Esophagus muscularis mucosa (tissue), 4 donors: ENCODE measurements around the gene KIAA0040. TPM values are rescaled to one million over a fixed set of nuclear protein-coding genes. Genes with fewer than 3 reads are reported as not detected.

ENCODE experiments used
- DNase-seq: peaks from one replicate; pipeline ENCODE4 v3.0.0-alpha.2; 2017; ENCODE audit errors: extremely low spot score
- H3K27ac ChIP-seq, 4 donors: fragments of 200-600 bp; sonication (generic); replicated peaks in 1 of 4; 1 replicate in 3 of 4; 2 replicates in 1 of 4; pipeline ENCODE4 v1.5.1; 2016 to 2019; ENCODE audit warnings: mild to moderate bottlenecking in 1 of 4
- H3K27me3 ChIP-seq, 4 donors: fragments of 200-600 bp; sonication (generic); one replicate each; pipeline versions ENCODE4 v1.5.1 to v1.6.0; 2016 to 2019
- H3K36me3 ChIP-seq, 4 donors: fragments of 200-600 bp; sonication (generic); one replicate each; pipeline ENCODE4 v1.5.1; 2016 to 2019
- H3K4me1 ChIP-seq, 4 donors: fragments of 200-600 bp; sonication (generic); one replicate each; pipeline ENCODE4 v1.5.1; 2016 to 2019
- H3K4me3 ChIP-seq, 4 donors: fragments of 200-600 bp; sonication (generic); 1 replicate in 2 of 4; 2 replicates in 2 of 4; pipeline ENCODE4 v1.5.1; 2016 to 2019; ENCODE audit warnings: mild to moderate bottlenecking in 4 of 4, moderate library complexity in 1 of 4
- H3K9me3 ChIP-seq, 4 donors: fragments of 200-600 bp; sonication (generic); 1 replicate in 3 of 4; 2 replicates in 1 of 4; pipeline ENCODE4 v1.5.1; 2016 to 2019
- CTCF ChIP-seq, 3 experiments: fragments of 200-600 bp in 2 of 3; fragments of 450-650 bp in 1 of 3; sonication (generic) in 2 of 3; IDR thresholded peaks; one replicate each; pipeline ENCODE4 v1.5.1; 2017 to 2019; ENCODE audit warnings: antibody characterized with exemption in 3 of 3, mild to moderate bottlenecking in 2 of 3, moderate library complexity in 1 of 3
- EP300 ChIP-seq: sonication (generic); formaldehyde crosslinking; IDR thresholded peaks from one replicate; pipeline ENCODE4 v1.6.1; 2017; ENCODE audit warnings: antibody characterized with exemption
- POLR2A ChIP-seq: fragments of 450-650 bp; IDR thresholded peaks from one replicate; pipeline ENCODE4 v1.6.1; 2017; ENCODE audit warnings: antibody characterized with exemption, moderate library complexity, mild to moderate bottlenecking, low read depth
- POLR2AphosphoS5 ChIP-seq, 2 donors: sonication (generic); formaldehyde crosslinking; IDR thresholded peaks; one replicate each; pipeline ENCODE4 v1.6.1; 2017; ENCODE audit warnings: antibody characterized with exemption in 2 of 2
- WGBS: methylation state at CpG from one replicate; pipeline ENCODE4 v1.1.5; 2018; 5-methylcytosine and 5-hydroxymethylcytosine counted together
- intact Hi-C: fragments of 100-400 bp; cut with DNase I; formaldehyde crosslinking; loops from one replicate; pipeline ENCODE4 v1.15.1; 2023
- total RNA-seq, 4 donors: library from RNA; depleted of rRNA; stranded (reverse); fragments of >200 nt; gene quantifications; one replicate each; pipeline versions ENCODE4 v1.1.0 to v1.2.1, GENCODE V29; 2016

Gene KIAA0040
- total RNA-seq, 4 donors from 2014 or later = 37.0 to 109 (median 45.1) TPM

DNA sequence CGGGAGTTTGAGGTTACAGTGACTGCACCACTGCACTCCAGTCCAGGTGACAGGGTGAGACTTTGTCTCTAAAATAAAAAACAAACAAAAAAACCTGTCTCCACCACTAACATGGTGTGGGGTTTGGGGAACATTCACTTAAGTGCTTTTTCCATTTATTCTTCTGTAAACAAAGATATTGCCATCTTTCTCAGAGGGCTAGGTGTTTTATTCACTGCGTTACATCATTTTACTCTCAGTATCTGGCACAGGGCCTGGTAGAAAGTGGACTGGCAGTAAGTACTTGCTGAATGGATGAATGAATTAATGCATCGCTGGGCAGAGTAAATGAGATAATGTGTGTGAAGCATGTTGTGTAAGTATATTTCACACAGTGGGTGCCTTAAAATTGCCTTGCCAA, 20.1 kb downstream of the KIAA0040 start:
- Histone ChIP-seq H3K4me3 (no peak overlapping the region), H3K4me1 (peaks cover 7 to 20% (median 11%) of the 10 kb centered on the region in 4 donors), H3K27ac (no peak overlapping the region), H3K9me3 (no peaks in the 10 kb centered on the region), H3K27me3 (no peaks in the 10 kb centered on the region), H3K36me3 (peaks cover 0 to 45% (median 21%) of the 10 kb centered on the region in 4 donors)
- intact Hi-C loops = no loop called here
- no peak for DNase-seq
- 92% methylated on average over 3 of the region's 3 CpGs for WGBS
- TF ChIP-seq POLR2A = no peak
- TF ChIP-seq POLR2AphosphoS5 (IDR thresholded peaks at IDR 0.05) = no peak
- TF ChIP-seq CTCF (IDR thresholded peaks at IDR 0.05) = no peak
- no peak for TF ChIP-seq EP300

DNA sequence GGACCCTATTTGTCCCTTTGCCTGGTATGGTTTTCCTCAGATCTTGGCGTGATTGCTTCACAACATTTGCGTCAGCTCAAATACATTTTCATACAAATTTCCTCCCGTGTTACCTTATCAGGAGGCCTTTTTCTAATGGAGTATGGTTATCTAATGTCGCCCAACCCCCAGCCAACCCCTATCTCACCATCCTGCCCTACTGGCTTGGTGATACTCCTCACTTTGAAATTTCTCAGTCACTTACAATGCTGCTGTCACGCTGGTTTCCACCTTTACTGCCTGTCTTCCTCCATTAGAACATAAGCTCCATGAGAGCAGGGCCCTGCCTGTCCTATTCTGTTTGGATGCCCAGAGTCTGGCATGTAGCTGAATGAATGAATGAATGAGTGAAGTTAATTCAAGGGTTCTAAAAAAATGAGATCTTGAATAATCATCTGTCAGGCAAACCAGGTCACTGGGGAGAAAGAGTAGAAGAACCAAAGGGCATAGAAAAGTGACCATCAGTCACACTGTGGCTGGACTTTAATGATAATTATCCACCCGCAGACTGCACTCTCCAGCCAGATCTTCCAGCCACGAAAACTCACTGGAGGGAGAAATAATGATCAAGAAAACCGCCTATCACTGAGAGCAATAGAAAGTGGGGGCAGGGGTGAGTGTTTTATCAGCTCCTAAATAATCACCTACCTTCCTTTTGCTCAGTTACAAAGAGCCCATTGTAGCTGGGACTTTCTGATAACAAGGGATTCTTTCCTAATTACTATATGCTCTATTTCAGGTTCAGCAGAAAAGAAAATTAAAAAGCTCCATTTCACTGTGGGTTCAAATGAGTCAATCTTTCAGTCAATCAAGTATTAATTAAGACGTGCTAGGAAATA, 21.3 kb downstream of the KIAA0040 start:
- TF ChIP-seq EP300 (no peak), POLR2AphosphoS5 (IDR thresholded peaks at IDR 0.05) (no peak), POLR2A (no peak), CTCF (IDR thresholded peaks at IDR 0.05) (no peak)
- no peak for DNase-seq
- Histone ChIP-seq H3K27ac (no peak overlapping the region), H3K27me3 (no peaks in the 10 kb centered on the region), H3K4me1 (peaks cover 6 to 18% (median 10%) of the 10 kb centered on the region in 4 donors), H3K36me3 (peaks cover 0 to 41% (median 21%) of the 10 kb centered on the region in 4 donors), H3K9me3 (no peaks in the 10 kb centered on the region), H3K4me3 (no peak overlapping the region)
- intact Hi-C loops = no loop called here
- 89% methylated on average over 9 of the region's 9 CpGs for WGBS

DNA sequence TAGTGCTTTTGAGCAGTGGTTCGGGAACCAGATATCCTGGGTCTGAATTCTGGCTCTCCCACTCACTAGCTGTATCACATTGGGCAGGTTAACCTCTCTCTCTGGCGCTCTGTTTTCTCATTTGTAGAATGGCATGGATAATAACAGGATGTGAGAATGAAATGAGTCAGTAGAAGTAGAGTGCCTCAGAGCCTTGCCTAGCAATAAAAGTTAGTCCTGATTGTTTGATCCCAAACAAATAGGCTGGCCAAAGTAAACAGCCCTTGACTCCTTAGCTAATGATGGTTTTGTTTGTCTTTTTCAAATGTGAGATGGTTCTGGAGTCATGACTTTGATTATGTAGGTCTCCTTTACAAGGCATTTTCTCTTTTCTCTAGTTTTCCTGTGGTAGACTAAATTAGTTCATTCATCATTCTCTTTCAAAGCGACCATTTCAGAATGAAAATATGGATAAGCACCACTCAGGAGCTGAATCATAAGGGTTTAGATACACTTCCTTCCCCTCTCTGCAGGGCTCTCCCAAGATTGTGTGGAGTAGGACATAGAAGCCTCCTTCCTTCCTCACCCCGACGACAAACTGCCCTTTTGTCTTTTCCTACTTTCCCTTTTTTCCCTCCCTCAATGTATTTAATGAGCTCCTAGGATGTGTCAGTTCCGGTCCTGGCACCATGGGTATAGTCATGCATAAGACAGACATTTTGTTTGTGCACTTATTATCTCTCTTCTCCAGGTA, 23.1 kb downstream of the KIAA0040 start:
- Histone ChIP-seq H3K4me3 (no peak overlapping the region), H3K27ac (no peak overlapping the region), H3K4me1 (peaks cover 6 to 13% (median 10%) of the 10 kb centered on the region in 4 donors), H3K36me3 (peaks cover 16 to 52% (median 36%) of the 10 kb centered on the region in 4 donors), H3K9me3 (no peaks in the 10 kb centered on the region), H3K27me3 (no peaks in the 10 kb centered on the region)
- no peak for TF ChIP-seq POLR2A
- no peak for TF ChIP-seq CTCF (IDR thresholded peaks at IDR 0.05)
- TF ChIP-seq EP300 = no peak
- TF ChIP-seq POLR2AphosphoS5 (IDR thresholded peaks at IDR 0.05) = no peak
- intact Hi-C loops = no loop called here
- DNase-seq = no peak
- 87% methylated on average over 6 of the region's 6 CpGs for WGBS

DNA sequence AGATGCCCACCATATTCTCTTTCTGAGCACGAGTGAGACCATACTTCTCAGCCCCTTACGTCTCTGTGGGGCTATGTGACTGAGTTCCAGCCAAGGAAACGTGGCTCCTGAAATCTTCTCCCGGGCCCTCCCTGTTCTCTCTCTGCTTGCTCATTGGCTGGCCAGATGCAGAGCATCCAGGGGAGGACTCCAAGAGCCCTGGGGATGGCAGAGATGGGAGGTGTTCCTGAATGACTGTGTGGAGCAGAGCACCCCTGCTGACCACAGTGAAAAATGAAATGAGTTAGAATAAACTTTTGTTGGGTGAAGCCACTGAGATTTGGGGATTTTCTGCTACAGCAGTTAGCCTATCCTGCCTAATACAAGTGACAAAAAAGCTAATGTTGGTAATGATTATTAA, 23.8 kb downstream of the KIAA0040 start:
- H3K4me3 ChIP-seq = no peak overlapping the region
- WGBS = 89% methylated on average over 4 of the region's 4 CpGs
- no peak overlapping the region for H3K27ac ChIP-seq
- DNase-seq = no peak
- H3K9me3 ChIP-seq = no peaks in the 10 kb centered on the region
- TF ChIP-seq EP300 (no peak), POLR2AphosphoS5 (IDR thresholded peaks at IDR 0.05) (no peak), CTCF (IDR thresholded peaks at IDR 0.05) (no peak), POLR2A (no peak)
- H3K36me3 ChIP-seq = peaks cover 16 to 55% (median 40%) of the 10 kb centered on the region in 4 donors
- H3K27me3 ChIP-seq = no peaks in the 10 kb centered on the region
- intact Hi-C loops = no loop called here
- peaks cover 6 to 12% (median 7%) of the 10 kb centered on the region in 4 donors for H3K4me1 ChIP-seq
